Measurements from ENCODE around the gene SH3GL2.

DNA sequence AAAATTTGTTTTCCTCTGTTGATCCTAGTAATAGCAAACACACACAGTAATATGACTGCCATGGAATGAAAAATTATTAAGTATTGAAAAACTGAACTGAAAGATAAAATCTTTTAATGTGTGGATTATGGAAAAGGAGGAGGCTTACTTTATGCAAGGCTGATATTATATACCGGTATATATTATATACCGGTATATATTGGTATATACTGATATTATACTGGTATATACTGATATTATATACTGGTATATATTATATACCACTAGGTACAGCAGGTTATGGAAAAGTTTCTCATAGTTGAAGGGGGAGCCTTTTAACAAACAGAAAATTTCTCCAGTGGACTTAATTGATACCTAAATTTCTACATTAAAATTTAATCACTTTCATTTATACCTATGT lies 181.4 kb downstream of the SH3GL2 start:
- no peak for TF ChIP-seq POLR2A (IDR thresholded peaks at IDR 0.05)
- TF ChIP-seq CTCF (IDR thresholded peaks at IDR 0.05): no peak
- TF ChIP-seq POLR2AphosphoS5 (IDR thresholded peaks at IDR 0.05): no peak
